ENCODE measurements around the gene SRL. TPM values are rescaled to one million over a fixed set of nuclear protein-coding genes. Genes with fewer than 3 reads are reported as not detected.
A peak's percentile ranks its signal among the peaks of the same experiment; 100 is the strongest.

SRL gene
- total RNA-seq = not detected

DNA sequence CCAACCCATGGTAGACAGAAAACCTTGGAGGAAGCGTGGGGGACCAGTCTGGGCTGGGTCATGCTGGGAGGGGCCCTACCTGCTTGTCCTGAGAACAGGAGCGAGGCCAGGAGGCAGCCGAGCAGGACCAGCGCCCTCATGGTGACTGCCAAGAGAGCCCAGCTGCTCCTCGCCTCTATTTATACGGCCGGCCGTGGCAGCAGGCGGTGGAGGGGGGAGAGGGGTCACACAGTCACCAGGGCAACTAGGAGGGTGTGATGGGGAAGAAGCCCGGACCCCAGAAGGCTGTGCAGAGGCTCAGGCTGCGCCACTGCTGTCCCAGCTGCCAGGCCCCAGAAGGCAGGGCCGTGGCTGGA lies at the start of gene SRL:
SRL (minus strand) TSS at position 153 of the 356 bp plus-strand sequence; CDS start at position 140, 13 bp downstream.
- no peak for DNase-seq
- H3K36me3 ChIP-seq (replicated peaks in 1 of 2; ENCODE audit: insufficient read depth in 1 of 2, low read depth in 2 of 2) = no peaks in the 10 kb centered on the region
- no peak for TF ChIP-seq POLR2A (IDR thresholded peaks at IDR 0.05)
- TF ChIP-seq, protein P1, sequence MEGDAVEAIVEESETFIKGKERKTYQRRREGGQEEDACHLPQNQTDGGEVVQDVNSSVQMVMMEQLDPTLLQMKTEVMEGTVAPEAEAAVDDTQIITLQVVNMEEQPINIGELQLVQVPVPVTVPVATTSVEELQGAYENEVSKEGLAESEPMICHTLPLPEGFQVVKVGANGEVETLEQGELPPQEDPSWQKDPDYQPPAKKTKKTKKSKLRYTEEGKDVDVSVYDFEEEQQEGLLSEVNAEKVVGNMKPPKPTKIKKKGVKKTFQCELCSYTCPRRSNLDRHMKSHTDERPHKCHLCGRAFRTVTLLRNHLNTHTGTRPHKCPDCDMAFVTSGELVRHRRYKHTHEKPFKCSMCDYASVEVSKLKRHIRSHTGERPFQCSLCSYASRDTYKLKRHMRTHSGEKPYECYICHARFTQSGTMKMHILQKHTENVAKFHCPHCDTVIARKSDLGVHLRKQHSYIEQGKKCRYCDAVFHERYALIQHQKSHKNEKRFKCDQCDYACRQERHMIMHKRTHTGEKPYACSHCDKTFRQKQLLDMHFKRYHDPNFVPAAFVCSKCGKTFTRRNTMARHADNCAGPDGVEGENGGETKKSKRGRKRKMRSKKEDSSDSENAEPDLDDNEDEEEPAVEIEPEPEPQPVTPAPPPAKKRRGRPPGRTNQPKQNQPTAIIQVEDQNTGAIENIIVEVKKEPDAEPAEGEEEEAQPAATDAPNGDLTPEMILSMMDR (IDR thresholded peaks at IDR 0.05) = no peak
- WGBS, 2 donors = 75 to 85% methylated on average over 7 to 12 of the region's 12 CpGs
- no peaks in the 10 kb centered on the region for H3K4me1 ChIP-seq
- H3K9me3 ChIP-seq = no peaks in the 10 kb centered on the region
- intact Hi-C loops (cut with DNase I) = loop anchor here (10.0 kb wide), 1 partner anchor 257 kb away; no protein-coding TSS in a partner anchor
- no peak within 1 kb of the TSS for H3K27ac ChIP-seq
- no peaks in the 10 kb centered on the region for H3K27me3 ChIP-seq
- no peak within 1 kb of the TSS for H3K4me3 ChIP-seq
- ATAC-seq = no peak

DNA sequence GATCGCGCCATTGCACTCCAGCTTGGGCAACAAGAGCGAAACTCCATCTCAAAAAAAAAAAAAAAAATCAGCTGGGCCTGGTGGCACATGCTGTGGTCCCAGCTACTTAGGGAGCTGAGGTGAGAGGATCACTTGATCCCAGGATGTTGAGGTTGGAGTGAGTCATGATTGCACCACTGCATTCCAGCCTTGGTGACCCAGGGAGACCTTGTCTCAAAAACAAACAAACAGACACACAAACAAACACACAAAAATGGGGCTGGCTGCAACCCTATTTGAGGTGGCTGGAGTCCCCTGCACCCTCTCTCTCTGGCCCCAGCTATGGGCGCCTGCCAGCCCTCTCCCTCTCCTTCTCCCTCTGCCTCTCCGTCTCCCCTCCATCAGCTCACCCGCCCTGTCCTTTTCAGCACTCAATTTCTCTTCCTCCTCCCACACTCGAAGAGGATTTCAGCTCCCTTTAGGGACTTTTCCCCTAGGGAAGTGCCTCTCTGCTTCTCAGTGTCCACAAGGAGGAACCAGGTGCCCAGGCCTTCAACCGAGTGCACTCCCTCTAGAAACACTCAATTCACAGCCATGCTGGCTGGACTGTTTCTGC lies 48.5 kb upstream of the SRL start:
- intact Hi-C loops (cut with DNase I) = loop anchor here (5.0 to 10.0 kb wide), 2 partner anchors 42 to 114 kb away; no protein-coding TSS in a partner anchor
- peaks cover 19% of the 10 kb centered on the region for H3K4me1 ChIP-seq
- TF ChIP-seq, protein P1 (IDR thresholded peaks at IDR 0.05) = no peak
- no peak for TF ChIP-seq POLR2A (IDR thresholded peaks at IDR 0.05)
- no peaks in the 10 kb centered on the region for H3K36me3 ChIP-seq (replicated peaks in 1 of 2; ENCODE audit: insufficient read depth in 1 of 2, low read depth in 2 of 2)
- H3K4me3 ChIP-seq = no peak overlapping the region
- no peak overlapping the region for H3K27ac ChIP-seq
- no peak for ATAC-seq
- 77 to 79% methylated on average over 8 of the region's 8 CpGs for WGBS, 2 donors
- H3K9me3 ChIP-seq = no peaks in the 10 kb centered on the region
- no peak for DNase-seq
- no peaks in the 10 kb centered on the region for H3K27me3 ChIP-seq

DNA sequence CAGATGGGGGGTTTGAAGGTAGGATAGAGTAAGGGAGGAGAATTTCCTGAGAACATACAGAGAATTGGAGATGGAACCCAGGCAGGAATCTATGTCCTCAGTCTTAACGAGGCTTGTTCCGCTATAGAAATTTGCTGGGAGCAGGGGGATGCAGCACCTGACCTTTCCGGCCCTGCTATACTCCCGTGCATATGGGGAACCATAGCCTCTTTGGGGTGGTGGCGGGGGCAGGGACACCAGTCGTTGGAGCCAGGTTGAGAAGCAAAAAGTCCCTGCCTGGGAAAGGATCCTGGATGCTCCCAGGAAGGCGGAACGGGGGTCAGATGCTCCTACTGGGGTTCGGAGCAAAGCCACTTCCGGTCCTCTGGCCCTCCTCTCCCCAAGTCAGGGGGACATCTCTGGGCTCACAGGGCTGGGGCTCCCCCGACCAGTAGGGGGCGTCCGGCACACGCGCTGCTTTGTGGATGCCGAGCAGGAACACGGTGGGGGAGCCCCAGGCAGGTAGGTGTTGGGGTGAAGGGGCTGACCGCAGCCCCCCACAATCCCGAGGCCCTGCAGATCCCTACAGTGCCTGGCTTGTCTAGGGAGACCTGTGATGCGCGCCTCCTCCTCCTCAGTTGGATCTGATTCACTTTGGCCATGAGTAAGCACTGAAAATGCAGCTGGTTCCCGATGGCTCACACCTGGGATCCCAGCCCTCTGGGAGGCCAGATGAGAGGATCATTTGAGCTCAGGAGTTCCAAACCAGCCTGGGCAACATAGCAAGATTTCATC lies 46.5 kb upstream of the SRL start:
- Histone ChIP-seq H3K27ac (no peak overlapping the region), H3K9me3 (no peaks in the 10 kb centered on the region), H3K27me3 (no peaks in the 10 kb centered on the region), H3K36me3 (replicated peaks in 1 of 2; ENCODE audit: insufficient read depth in 1 of 2, low read depth in 2 of 2) (no peaks in the 10 kb centered on the region), H3K4me1 (peaks cover 9% of the 10 kb centered on the region), H3K4me3 (no peak overlapping the region)
- peak; percentile 85 for ATAC-seq
- peak; percentile 74 to 87 (median 77) for DNase-seq
- no peak for TF ChIP-seq POLR2A (IDR thresholded peaks at IDR 0.05)
- TF ChIP-seq, protein P1 (IDR thresholded peaks at IDR 0.05) = peak; percentile 85 to 98 (median 94)
- WGBS, 2 donors = 10 to 26% methylated on average over 6 to 22 of the region's 22 CpGs
- intact Hi-C loops (cut with DNase I) = no loop called here

DNA sequence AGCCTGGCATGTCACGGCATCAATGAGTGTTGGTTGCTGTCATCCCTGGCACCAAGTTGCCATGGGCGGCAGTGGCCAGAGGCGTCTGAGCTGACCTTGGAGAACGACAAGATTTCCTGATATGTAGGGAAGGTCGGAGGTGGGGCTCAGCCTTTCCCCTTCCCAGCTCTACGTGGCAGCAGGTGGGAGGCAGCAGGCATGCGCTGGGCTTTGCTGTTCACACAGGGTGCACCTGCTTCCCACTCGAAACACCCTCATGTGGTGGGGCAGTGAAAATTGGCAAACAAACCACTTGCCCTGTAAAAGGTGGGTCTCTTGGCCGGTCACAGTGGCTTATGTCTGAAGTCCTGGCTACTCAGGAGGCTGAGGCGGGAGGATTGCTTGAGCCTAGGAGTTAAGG lies 43.3 kb upstream of the SRL start:
- no peak for TF ChIP-seq POLR2A (IDR thresholded peaks at IDR 0.05)
- TF ChIP-seq, protein P1 (IDR thresholded peaks at IDR 0.05) = no peak
- H3K4me1 ChIP-seq = peaks cover 9% of the 10 kb centered on the region
- intact Hi-C loops (cut with DNase I) = no loop called here
- DNase-seq = no peak
- H3K27me3 ChIP-seq = no peaks in the 10 kb centered on the region
- ATAC-seq = no peak
- H3K36me3 ChIP-seq (replicated peaks in 1 of 2; ENCODE audit: insufficient read depth in 1 of 2, low read depth in 2 of 2) = no peaks in the 10 kb centered on the region
- no peak overlapping the region for H3K27ac ChIP-seq
- no peaks in the 10 kb centered on the region for H3K9me3 ChIP-seq
- 44 to 60% methylated on average over 9 to 10 of the region's 10 CpGs for WGBS, 2 donors
- no peak overlapping the region for H3K4me3 ChIP-seq

All from body of pancreas (tissue), 4 donors.